Colonic mucosa (tissue), 4 donors: ENCODE data around the gene MEIS1. TPM values are rescaled to one million over a fixed set of nuclear protein-coding genes. Genes with fewer than 3 reads are reported as not detected.

Experiments
- DNase-seq: peaks from one replicate; pipeline ENCODE4 v3.0.0-alpha.2; 2020
- H3K27ac ChIP-seq: fragments of 200-600 bp; one replicate; pipeline ENCODE4 v1.8.0; 2021
- H3K27me3 ChIP-seq: fragments of 200-600 bp; one replicate; pipeline ENCODE4 v1.8.0; 2021
- H3K36me3 ChIP-seq: fragments of 200-600 bp; one replicate; pipeline ENCODE4 v1.8.0; 2021
- H3K4me1 ChIP-seq: fragments of 200-600 bp; one replicate; pipeline ENCODE4 v1.8.0; 2021; ENCODE audit warnings: mild to moderate bottlenecking
- H3K4me3 ChIP-seq: fragments of 200-600 bp; one replicate; pipeline ENCODE4 v1.8.0; 2021
- H3K9ac ChIP-seq, 2 donors: one replicate each; pipeline ENCODE4 v1.7.0; 2013; ENCODE audit warnings: control low read depth in 2 of 2, low read depth in 2 of 2, low read length in 2 of 2
- H3K9me3 ChIP-seq: fragments of 200-600 bp; one replicate; pipeline ENCODE4 v1.8.0; 2021
- intact Hi-C: fragments of 100-400 bp; cut with DNase I; formaldehyde crosslinking; loops from one replicate; pipeline ENCODE4 v1.14.1; 2022
- total RNA-seq, 2 donors: library from RNA; stranded (reverse); fragmentation: NEBNext Ultra II Directional in 1 of 2; extraction: Animal tissue kit (Norgen Biotek cat#: 25700) in 1 of 2; gene quantifications; one replicate each; pipeline ENCODE4 v1.2.1, GENCODE V29; 2021
- TF ChIP-seq, protein P1 (sequence below): fragments of 200-600 bp; IDR thresholded peaks from one replicate; pipeline ENCODE4 v1.8.0; 2022; ENCODE audit warnings: antibody characterized with exemption, mild to moderate bottlenecking
- donor health status: healthy.
- donor health status: DM: no; HTN: no; CAD: no.
- donor health status: DM: no; HTN: no; CAD: no.

Gene MEIS1
- total RNA-seq, 2 donors from 2014 or later = 8.9 to 23.1 TPM

DNA sequence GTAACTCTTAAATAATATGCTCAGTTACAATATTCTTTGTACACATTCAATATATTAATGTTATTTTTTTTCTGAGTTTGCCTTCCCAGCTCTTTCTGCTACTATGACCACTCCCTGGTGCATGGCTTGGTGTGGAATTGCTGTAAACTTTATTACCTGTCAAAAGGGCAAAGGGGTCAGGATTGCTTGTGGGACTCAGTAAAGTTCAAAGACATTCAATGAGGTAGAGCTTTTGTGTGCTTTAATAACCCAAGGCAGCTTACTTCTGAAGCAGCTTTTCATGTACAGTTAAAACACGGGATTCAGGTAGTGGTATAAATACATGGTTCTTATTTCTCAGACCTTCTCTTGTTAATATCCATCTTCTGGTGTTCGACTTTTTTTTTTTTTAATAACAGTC lies 132.8 kb downstream of the MEIS1 start:
- intact Hi-C loops = no loop called here
- Histone ChIP-seq H3K9me3 (no peaks in the 10 kb centered on the region), H3K4me3 (no peak overlapping the region), H3K27ac (no peak overlapping the region), H3K36me3 (no peaks in the 10 kb centered on the region), H3K9ac (no peak overlapping the region), H3K4me1 (no peaks in the 10 kb centered on the region), H3K27me3 (no peaks in the 10 kb centered on the region)
- TF ChIP-seq, protein P1, sequence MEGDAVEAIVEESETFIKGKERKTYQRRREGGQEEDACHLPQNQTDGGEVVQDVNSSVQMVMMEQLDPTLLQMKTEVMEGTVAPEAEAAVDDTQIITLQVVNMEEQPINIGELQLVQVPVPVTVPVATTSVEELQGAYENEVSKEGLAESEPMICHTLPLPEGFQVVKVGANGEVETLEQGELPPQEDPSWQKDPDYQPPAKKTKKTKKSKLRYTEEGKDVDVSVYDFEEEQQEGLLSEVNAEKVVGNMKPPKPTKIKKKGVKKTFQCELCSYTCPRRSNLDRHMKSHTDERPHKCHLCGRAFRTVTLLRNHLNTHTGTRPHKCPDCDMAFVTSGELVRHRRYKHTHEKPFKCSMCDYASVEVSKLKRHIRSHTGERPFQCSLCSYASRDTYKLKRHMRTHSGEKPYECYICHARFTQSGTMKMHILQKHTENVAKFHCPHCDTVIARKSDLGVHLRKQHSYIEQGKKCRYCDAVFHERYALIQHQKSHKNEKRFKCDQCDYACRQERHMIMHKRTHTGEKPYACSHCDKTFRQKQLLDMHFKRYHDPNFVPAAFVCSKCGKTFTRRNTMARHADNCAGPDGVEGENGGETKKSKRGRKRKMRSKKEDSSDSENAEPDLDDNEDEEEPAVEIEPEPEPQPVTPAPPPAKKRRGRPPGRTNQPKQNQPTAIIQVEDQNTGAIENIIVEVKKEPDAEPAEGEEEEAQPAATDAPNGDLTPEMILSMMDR = no peak
- DNase-seq = no peak

DNA sequence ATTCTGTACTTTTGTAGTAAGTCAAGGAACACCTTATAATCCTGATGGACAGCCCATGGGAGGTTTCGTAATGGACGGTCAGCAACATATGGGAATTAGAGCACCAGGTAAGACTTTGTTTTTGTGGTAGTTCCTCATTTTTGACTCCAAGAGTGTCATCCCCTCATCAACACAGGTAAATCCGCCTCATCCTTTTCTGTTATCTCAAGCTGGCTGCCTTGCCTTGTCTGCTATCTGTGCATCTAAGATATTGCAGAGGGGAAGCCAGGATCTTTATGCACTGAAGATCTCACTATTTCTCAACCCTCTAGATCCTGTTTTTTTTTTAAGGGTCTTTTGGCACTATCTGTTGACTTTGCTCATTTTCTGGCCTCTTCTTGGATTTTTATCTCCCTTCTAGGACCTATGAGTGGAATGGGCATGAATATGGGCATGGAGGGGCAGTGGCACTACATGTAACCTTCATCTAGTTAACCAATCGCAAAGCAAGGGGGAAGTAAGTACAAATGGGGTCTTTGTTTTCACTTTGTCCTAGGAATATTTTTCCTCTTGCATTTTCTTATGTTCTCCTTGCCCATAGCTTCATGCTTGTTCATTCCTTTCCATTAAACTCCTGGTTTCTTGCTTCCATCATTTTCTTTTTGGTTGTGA lies 133.8 kb downstream of the MEIS1 start:
- H3K9me3 ChIP-seq = no peaks in the 10 kb centered on the region
- no peak overlapping the region for H3K9ac ChIP-seq
- no peak for DNase-seq
- intact Hi-C loops = no loop called here
- no peak overlapping the region for H3K4me3 ChIP-seq
- no peaks in the 10 kb centered on the region for H3K36me3 ChIP-seq
- H3K27me3 ChIP-seq = peaks cover 10% of the 10 kb centered on the region
- H3K4me1 ChIP-seq = no peaks in the 10 kb centered on the region
- no peak overlapping the region for H3K27ac ChIP-seq
- TF ChIP-seq, protein P1 = no peak

DNA sequence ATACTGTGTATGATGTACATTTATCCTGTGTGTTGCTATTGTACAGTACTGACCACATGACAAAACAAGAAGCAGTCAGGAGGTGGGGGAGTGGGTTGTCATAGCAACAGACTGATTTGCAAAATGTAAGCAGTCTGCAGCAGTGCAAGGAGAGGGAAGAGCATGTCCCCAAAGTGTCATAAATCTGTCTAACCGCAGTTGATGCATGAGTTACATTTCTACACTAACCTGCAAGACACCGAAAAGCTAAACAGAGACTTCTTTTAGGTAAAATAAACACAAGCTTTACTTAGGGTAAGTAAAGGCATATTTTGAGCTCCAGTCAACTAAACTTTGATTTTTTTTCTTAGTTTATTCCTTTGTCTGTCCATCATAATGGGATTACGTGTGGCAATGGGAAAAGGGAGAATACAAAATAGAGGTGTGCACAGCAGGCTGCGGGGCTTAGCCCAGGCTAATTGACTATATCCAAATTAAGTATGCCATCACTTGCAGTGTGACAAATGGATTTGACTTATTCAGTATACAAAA lies 134.5 kb downstream of the MEIS1 start:
- H3K27ac ChIP-seq = no peak overlapping the region
- H3K4me1 ChIP-seq = no peaks in the 10 kb centered on the region
- intact Hi-C loops = no loop called here
- H3K36me3 ChIP-seq = no peaks in the 10 kb centered on the region
- no peak overlapping the region for H3K9ac ChIP-seq
- TF ChIP-seq, protein P1 = no peak
- no peak for DNase-seq
- H3K27me3 ChIP-seq = peaks cover 13% of the 10 kb centered on the region
- no peaks in the 10 kb centered on the region for H3K9me3 ChIP-seq
- no peak overlapping the region for H3K4me3 ChIP-seq

DNA sequence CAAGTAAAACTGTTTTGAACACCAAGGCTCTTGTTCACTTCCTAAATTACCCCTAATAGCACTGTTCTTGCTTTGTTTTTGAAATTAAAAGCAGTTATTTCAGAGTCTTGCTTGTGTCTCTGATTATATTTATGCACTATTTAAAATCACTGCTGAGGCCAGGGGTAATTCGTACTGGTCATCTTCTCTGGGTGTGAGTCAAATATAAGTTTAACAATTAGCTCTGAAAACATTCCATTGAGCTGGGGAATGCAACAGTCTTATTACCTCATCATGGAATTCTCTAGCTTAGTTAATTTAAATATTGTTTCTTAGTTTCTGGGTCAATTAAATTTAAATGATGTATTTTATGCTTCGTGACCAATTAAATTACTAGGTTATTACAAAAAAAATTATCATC lies 135.0 kb downstream of the MEIS1 start:
- intact Hi-C loops = loop anchor here (10.0 kb wide), 1 partner anchor 845 kb away; no protein-coding TSS in a partner anchor
- Histone ChIP-seq H3K36me3 (no peaks in the 10 kb centered on the region), H3K27ac (no peak overlapping the region), H3K9ac (no peak overlapping the region), H3K9me3 (no peaks in the 10 kb centered on the region), H3K4me3 (no peak overlapping the region), H3K27me3 (peaks cover 13% of the 10 kb centered on the region), H3K4me1 (no peaks in the 10 kb centered on the region)
- no peak for DNase-seq
- TF ChIP-seq, protein P1 = no peak

DNA sequence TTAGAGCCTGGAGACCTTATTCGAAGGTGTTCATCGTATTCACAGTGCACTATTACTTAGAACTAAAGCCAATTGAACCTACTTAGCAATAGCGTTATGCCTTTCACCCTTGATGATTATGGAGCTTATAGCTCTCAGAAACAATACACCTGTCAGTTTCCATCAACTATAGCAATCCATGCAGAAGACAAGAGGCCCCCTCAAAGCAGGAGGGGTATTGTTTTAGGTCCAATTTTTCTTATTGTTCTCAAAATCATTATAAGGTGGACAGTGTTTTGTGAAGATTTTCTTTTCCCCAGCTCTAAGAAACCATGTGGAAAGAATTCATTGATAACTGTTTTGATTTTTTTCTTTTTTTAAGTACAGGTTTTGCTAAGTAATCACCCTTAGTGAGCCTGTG lies 135.5 kb downstream of the MEIS1 start:
- Histone ChIP-seq H3K4me1 (no peaks in the 10 kb centered on the region), H3K27me3 (peaks cover 15% of the 10 kb centered on the region), H3K9ac (no peak overlapping the region), H3K27ac (no peak overlapping the region), H3K4me3 (no peak overlapping the region), H3K9me3 (no peaks in the 10 kb centered on the region), H3K36me3 (no peaks in the 10 kb centered on the region)
- intact Hi-C loops = loop anchor here (10.0 kb wide), 1 partner anchor 846 kb away; no protein-coding TSS in a partner anchor
- TF ChIP-seq, protein P1 = no peak
- DNase-seq = no peak
